Measurements from ENCODE around the gene RBSN. TPM values are rescaled to one million over a fixed set of nuclear protein-coding genes. Genes with fewer than 3 reads are reported as not detected.

The RBSN gene
- total and polyA plus RNA-seq, 2 of the 4 experiments (the other 2 are of a cell fraction), result 8.7 to 33.7 TPM

DNA sequence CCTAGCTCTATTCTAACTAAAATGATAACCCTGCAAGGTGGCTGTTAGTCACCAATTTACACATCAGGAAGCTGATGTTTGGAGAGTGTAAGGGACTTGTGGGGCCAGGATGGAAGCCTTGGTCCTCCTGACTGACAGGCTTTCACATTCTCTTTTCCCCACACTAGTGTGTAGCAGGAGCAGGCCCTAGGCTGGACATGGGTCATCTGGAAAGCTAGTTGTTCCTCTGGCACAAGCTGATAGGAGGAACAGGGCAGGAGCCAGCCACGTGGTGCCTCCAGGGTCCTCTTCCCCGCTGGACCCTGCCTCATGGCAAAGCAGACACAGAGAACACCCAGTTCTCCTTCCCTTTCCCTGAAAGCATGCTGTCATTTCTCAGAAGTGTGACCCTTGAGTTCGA lies 18.1 kb upstream of the RBSN start:
- CTCF ChIA-PET, result interaction anchor here (1.1 kb wide), 1 partner anchor 9 kb away, joined by 3 read pairs; no protein-coding TSS in a partner anchor

More for the DNA sequence above, 18.1 kb upstream of the RBSN start:
- Histone ChIP-seq H3K9me3 (ENCODE audit: control insufficient read depth, insufficient read depth, low read length) (peaks cover 4% of the 10 kb centered on the region; the same call in 1 of the 2 replicates), H3K56ac (ENCODE audit: extremely low read depth, insufficient read depth, low read length) (no peak overlapping the region), H2AFZ (replicated peaks; ENCODE audit: low read length, poor library complexity) (no peak overlapping the region), H4K91ac (ENCODE audit: insufficient read depth, low read depth, low read length) (no peak overlapping the region), H3K27ac (ENCODE audit: insufficient read depth, low read length) (no peak overlapping the region), H3K18ac (ENCODE audit: low read depth, low read length) (no peak overlapping the region), H3K4ac (ENCODE audit: low read depth, low read length) (no peak overlapping the region), H3K4me3 (ENCODE audit: insufficient read depth, low read depth, low read length) (no peak overlapping the region), H4K8ac (ENCODE audit: low read depth in 2 of 2, low read length in 2 of 2) (no peak overlapping the region), H3K36me3 (ENCODE audit: control insufficient read depth, insufficient read depth, low read length) (no peaks in the 10 kb centered on the region), H3K9me1 (ENCODE audit: insufficient read depth, low read length) (no peaks in the 10 kb centered on the region), H4K5ac (ENCODE audit: low read depth, low read length) (no peak overlapping the region), H2BK5ac (ENCODE audit: low read depth, low read length, poor library complexity, severe bottlenecking) (no peak overlapping the region), H2AK5ac (ENCODE audit: low read depth, low read length) (no peak overlapping the region), H4K20me1 (ENCODE audit: insufficient read depth, low read length) (no peaks in the 10 kb centered on the region; the same call in 1 of the 2 replicates), H3K4me2 (ENCODE audit: low read depth, low read length) (no peak overlapping the region), H3K79me1 (ENCODE audit: low read depth in 1 of 2, low read length in 2 of 2) (no peaks in the 10 kb centered on the region), H3K9ac (ENCODE audit: low read depth, low read length) (no peak overlapping the region), H2BK15ac (ENCODE audit: low read depth, low read length) (no peak overlapping the region), H3K27me3 (ENCODE audit: control insufficient read depth, insufficient read depth, low read length) (peaks cover 29% of the 10 kb centered on the region), H2BK20ac (ENCODE audit: low read depth, low read length) (no peak overlapping the region), H3K14ac (replicated peaks; ENCODE audit: low read depth, low read length) (no peak overlapping the region), H2AK9ac (replicated peaks; ENCODE audit: low read depth, low read length, poor library complexity) (no peak overlapping the region), H2BK120ac (ENCODE audit: low read depth, low read length) (no peak overlapping the region), H3K4me1 (ENCODE audit: control insufficient read depth, insufficient read depth, low read length) (no peaks in the 10 kb centered on the region), H3K23ac (ENCODE audit: low read depth, low read length) (no peak overlapping the region)
- DNase-seq, result no peak
- in situ Hi-C loops (cut with MboI; ENCODE audit: low sequenced_read_pairs) (loop anchor here (25.0 kb wide), 1 partner anchor 270 kb away; no protein-coding TSS in a partner anchor), dilution Hi-C loops (cut with HindIII; ENCODE audit: low sequenced_read_pairs, unreplicated experiment) (no loop called here), intact Hi-C loops (cut with micrococcal nuclease) (loop anchor here (5.0 kb wide), 1 partner anchor 225 kb away; no protein-coding TSS in a partner anchor)
- BruUV-seq (replicated peaks), result no TSS peak
- no peak for TF ChIP-seq NFE2L2 (IDR thresholded peaks at IDR 0.05; ENCODE audit: low read depth, low read length)
- TF ChIP-seq, protein P1, sequence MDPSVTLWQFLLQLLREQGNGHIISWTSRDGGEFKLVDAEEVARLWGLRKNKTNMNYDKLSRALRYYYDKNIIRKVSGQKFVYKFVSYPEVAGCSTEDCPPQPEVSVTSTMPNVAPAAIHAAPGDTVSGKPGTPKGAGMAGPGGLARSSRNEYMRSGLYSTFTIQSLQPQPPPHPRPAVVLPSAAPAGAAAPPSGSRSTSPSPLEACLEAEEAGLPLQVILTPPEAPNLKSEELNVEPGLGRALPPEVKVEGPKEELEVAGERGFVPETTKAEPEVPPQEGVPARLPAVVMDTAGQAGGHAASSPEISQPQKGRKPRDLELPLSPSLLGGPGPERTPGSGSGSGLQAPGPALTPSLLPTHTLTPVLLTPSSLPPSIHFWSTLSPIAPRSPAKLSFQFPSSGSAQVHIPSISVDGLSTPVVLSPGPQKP (IDR thresholded peaks at IDR 0.05; ENCODE audit: borderline replicate concordance, low read depth, low read length), result no peak
- TF ChIP-seq CHD1 (IDR thresholded peaks at IDR 0.05; ENCODE audit: low read depth, low read length), result no peak
- TF ChIP-seq, protein P2, sequence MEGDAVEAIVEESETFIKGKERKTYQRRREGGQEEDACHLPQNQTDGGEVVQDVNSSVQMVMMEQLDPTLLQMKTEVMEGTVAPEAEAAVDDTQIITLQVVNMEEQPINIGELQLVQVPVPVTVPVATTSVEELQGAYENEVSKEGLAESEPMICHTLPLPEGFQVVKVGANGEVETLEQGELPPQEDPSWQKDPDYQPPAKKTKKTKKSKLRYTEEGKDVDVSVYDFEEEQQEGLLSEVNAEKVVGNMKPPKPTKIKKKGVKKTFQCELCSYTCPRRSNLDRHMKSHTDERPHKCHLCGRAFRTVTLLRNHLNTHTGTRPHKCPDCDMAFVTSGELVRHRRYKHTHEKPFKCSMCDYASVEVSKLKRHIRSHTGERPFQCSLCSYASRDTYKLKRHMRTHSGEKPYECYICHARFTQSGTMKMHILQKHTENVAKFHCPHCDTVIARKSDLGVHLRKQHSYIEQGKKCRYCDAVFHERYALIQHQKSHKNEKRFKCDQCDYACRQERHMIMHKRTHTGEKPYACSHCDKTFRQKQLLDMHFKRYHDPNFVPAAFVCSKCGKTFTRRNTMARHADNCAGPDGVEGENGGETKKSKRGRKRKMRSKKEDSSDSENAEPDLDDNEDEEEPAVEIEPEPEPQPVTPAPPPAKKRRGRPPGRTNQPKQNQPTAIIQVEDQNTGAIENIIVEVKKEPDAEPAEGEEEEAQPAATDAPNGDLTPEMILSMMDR (conservative IDR thresholded peaks at IDR 0.05; ENCODE audit: low read depth, low read length), result no peak
- TF ChIP-seq FOS (IDR thresholded peaks at IDR 0.05; ENCODE audit: low read depth, low read length), result no peak
- no peak for TF ChIP-seq RFX5 (IDR thresholded peaks at IDR 0.05; ENCODE audit: low read depth, low read length)
- ATAC-seq (ENCODE audit: low read depth), result no peak
- POLR2A ChIA-PET (ENCODE audit: unreplicated experiment), result no interaction called here
- WGBS, 2 experiments (ENCODE audit: extremely low coverage in 2 of 2, insufficient read length in 1 of 2), result 65% methylated on average over 2 of the region's 3 CpGs; no CpG with 5 or more reads in 1 of the 2 experiments

All from IMR-90 (cell line).